Parathyroid adenoma (tissue), 2 donors: ENCODE results near the gene CSRP1.
"Not testable (repeated sequence)": the region's sequence is repeated elsewhere in the genome, so short reads cannot be mapped to it uniquely, and the experiment has no call there.

ENCODE experiments used
- H2AFZ ChIP-seq: fragments of 300-600 bp; sonication (generic); one replicate; pipeline ENCODE4 v1.7.0; 2017; ENCODE audit warnings: antibody characterized with exemption, mild to moderate bottlenecking
- H3K27ac ChIP-seq: fragments of 300-600 bp; sonication (generic); one replicate; pipeline ENCODE4 v1.7.0; 2017
- H3K27me3 ChIP-seq: fragments of 300-600 bp; sonication (generic); one replicate; pipeline ENCODE4 v1.7.0; 2017; ENCODE audit warnings: low read length; ENCODE audit not compliant: control insufficient read depth, insufficient read depth
- H3K36me3 ChIP-seq: fragments of 300-600 bp; sonication (generic); one replicate; pipeline ENCODE4 v1.7.0; 2017; ENCODE audit warnings: low read length; ENCODE audit not compliant: control insufficient read depth, insufficient read depth
- H3K4me1 ChIP-seq: fragments of 300-600 bp; sonication (generic); one replicate; pipeline ENCODE4 v1.7.0; 2017; ENCODE audit warnings: control low read depth
- H3K4me2 ChIP-seq: fragments of 300-600 bp; sonication (generic); one replicate; pipeline ENCODE4 v1.7.0; 2017; ENCODE audit warnings: low read length
- H3K4me3 ChIP-seq: fragments of 300-600 bp; sonication (generic); one replicate; pipeline ENCODE4 v1.7.0; 2017; ENCODE audit warnings: low read depth, low read length
- H3K79me2 ChIP-seq: fragments of 300-600 bp; sonication (generic); one replicate; pipeline ENCODE4 v1.7.0; 2017; ENCODE audit warnings: control low read depth
- H3K9ac ChIP-seq: fragments of 300-600 bp; sonication (generic); one replicate; pipeline ENCODE4 v1.7.0; 2017; ENCODE audit warnings: mild to moderate bottlenecking
- H3K9me3 ChIP-seq: fragments of 300-600 bp; sonication (generic); one replicate; pipeline ENCODE4 v1.7.0; 2017; ENCODE audit warnings: low read length; ENCODE audit not compliant: control insufficient read depth
- CTCF ChIP-seq: fragments of 300-600 bp; sonication (generic); IDR thresholded peaks from one replicate; pipeline ENCODE4 v1.7.0; 2017; ENCODE audit warnings: antibody characterized with exemption, mild to moderate bottlenecking
- donor health status: primary hyperparathyroidism.

CSRP1 gene

GRCh38 chr1:201480231-201481003 is 26.5 kb downstream of the CSRP1 start:
- peaks cover 6% of the 10 kb centered on the region for H3K4me1 ChIP-seq
- H3K27ac ChIP-seq = peak overlapping the region; percentile 86
- H3K9ac ChIP-seq = no peak overlapping the region
- H3K36me3 ChIP-seq = no peaks in the 10 kb centered on the region
- H3K79me2 ChIP-seq = no peaks in the 10 kb centered on the region
- H2AFZ ChIP-seq = peak overlapping the region; percentile 45
- no peaks in the 10 kb centered on the region for H3K27me3 ChIP-seq
- H3K9me3 ChIP-seq = no peaks in the 10 kb centered on the region
- H3K4me3 ChIP-seq = peak overlapping the region; percentile 36
- H3K4me2 ChIP-seq = peak overlapping the region; percentile 52
- no peak for TF ChIP-seq CTCF

GRCh38 chr1:201479201-201479730 is 27.7 kb downstream of the CSRP1 start:
- no peaks in the 10 kb centered on the region for H3K27me3 ChIP-seq
- H3K4me2 ChIP-seq = no peak overlapping the region
- no peaks in the 10 kb centered on the region for H3K79me2 ChIP-seq
- H3K4me1 ChIP-seq = peaks cover 6% of the 10 kb centered on the region
- no peaks in the 10 kb centered on the region for H3K36me3 ChIP-seq
- no peak overlapping the region for H3K9ac ChIP-seq
- H3K4me3 ChIP-seq = no peak overlapping the region
- H2AFZ ChIP-seq = no peak overlapping the region
- TF ChIP-seq CTCF = no peak
- H3K9me3 ChIP-seq = no peaks in the 10 kb centered on the region
- H3K27ac ChIP-seq = no peak overlapping the region

- H3K4me2 ChIP-seq, H3K4me3 ChIP-seq, H3K27ac ChIP-seq, H2AFZ ChIP-seq, H3K27me3 ChIP-seq, H3K36me3 ChIP-seq, H3K9me3 ChIP-seq, H3K4me1 ChIP-seq, H3K9ac ChIP-seq, H3K79me2 ChIP-seq: not testable (repeated sequence)
These were observed 28.3 kb downstream of the CSRP1 start for GRCh38 chr1:201478666-201479065.

- Histone ChIP-seq H3K27me3 (no peaks in the 10 kb centered on the region), H2AFZ (no peak overlapping the region), H3K4me1 (no peaks in the 10 kb centered on the region), H3K27ac (no peak overlapping the region), H3K9me3 (no peaks in the 10 kb centered on the region), H3K4me3 (no peak overlapping the region), H3K79me2 (no peaks in the 10 kb centered on the region), H3K36me3 (no peaks in the 10 kb centered on the region), H3K4me2 (no peak overlapping the region), H3K9ac (no peak overlapping the region)
- no peak for TF ChIP-seq CTCF
These were observed 30.1 kb downstream of the CSRP1 start for GRCh38 chr1:201476670-201477344.

GRCh38 chr1:201475915-201476669 is 30.8 kb downstream of the CSRP1 start:
- Histone ChIP-seq H3K4me1 (no peaks in the 10 kb centered on the region), H2AFZ (no peak overlapping the region), H3K79me2 (no peaks in the 10 kb centered on the region), H3K27ac (no peak overlapping the region), H3K4me3 (no peak overlapping the region), H3K9ac (no peak overlapping the region), H3K36me3 (no peaks in the 10 kb centered on the region), H3K4me2 (no peak overlapping the region), H3K27me3 (no peaks in the 10 kb centered on the region), H3K9me3 (no peaks in the 10 kb centered on the region)
- no peak for TF ChIP-seq CTCF
